Mesenchymal stem cell (in vitro differentiated cells and primary cell): ENCODE results near the gene PADI4.

ENCODE experiments used
- DNase-seq: peaks from one replicate; pipeline ENCODE4 v3.0.0-alpha.2; 2013
- H2AFZ ChIP-seq: one replicate; pipeline ENCODE4 v1.6.1; 2013; ENCODE audit warnings: low read depth, mild to moderate bottlenecking, control low read depth, inconsistent platforms, low read length, moderate library complexity
- H2AK5ac ChIP-seq: 2 replicates; pipeline ENCODE4 v1.6.1; 2013; ENCODE audit warnings: low read length, moderate library complexity, mild to moderate bottlenecking, inconsistent platforms; ENCODE audit not compliant: severe bottlenecking
- H2BK120ac ChIP-seq: one replicate; pipeline ENCODE4 v1.6.1; 2013; ENCODE audit warnings: low read depth, mild to moderate bottlenecking, inconsistent platforms, low read length, moderate library complexity
- H2BK12ac ChIP-seq, 2 experiments: one replicate each; pipeline ENCODE4 v1.6.1; 2013; ENCODE audit warnings: inconsistent platforms in 2 of 2, low read length in 2 of 2, mild to moderate bottlenecking in 2 of 2, moderate library complexity in 2 of 2, control low read depth in 1 of 2
- H2BK15ac ChIP-seq: one replicate; pipeline ENCODE4 v1.6.1; 2013; ENCODE audit warnings: mild to moderate bottlenecking, low read depth, inconsistent platforms; ENCODE audit not compliant: poor library complexity, severe bottlenecking
- H2BK5ac ChIP-seq: 2 replicates; pipeline ENCODE4 v1.6.1; 2013; ENCODE audit warnings: low read depth, mild to moderate bottlenecking, low read length, control low read depth, inconsistent platforms; ENCODE audit not compliant: poor library complexity, severe bottlenecking
- H3K14ac ChIP-seq, 2 experiments: one replicate each; pipeline ENCODE4 v1.6.1; 2013; ENCODE audit warnings: inconsistent platforms in 2 of 2, low read length in 2 of 2, control low read depth in 1 of 2, mild to moderate bottlenecking in 1 of 2, moderate library complexity in 1 of 2
- H3K18ac ChIP-seq, 2 experiments: one replicate each; pipeline ENCODE4 v1.6.1; 2013; ENCODE audit warnings: inconsistent platforms in 2 of 2, low read length in 2 of 2, control low read depth in 1 of 2, low read depth in 1 of 2, mild to moderate bottlenecking in 1 of 2
- H3K23ac ChIP-seq, 2 experiments: one replicate each; pipeline ENCODE4 v1.6.1; 2013; ENCODE audit warnings: inconsistent platforms in 2 of 2, low read length in 2 of 2, mild to moderate bottlenecking in 2 of 2, moderate library complexity in 2 of 2, control low read depth in 1 of 2
- H3K27ac ChIP-seq: 2 replicates; pipeline ENCODE4 v1.5.1; 2013; ENCODE audit warnings: mild to moderate bottlenecking, moderate library complexity, low read length, control low read depth, inconsistent platforms; ENCODE audit not compliant: poor library complexity, severe bottlenecking
- H3K27me3 ChIP-seq, 2 experiments: 2 replicates each; pipeline versions ENCODE4 v1.6.1 to v1.7.0; 2013; ENCODE audit warnings: low read length in 2 of 2, mild to moderate bottlenecking in 2 of 2, moderate library complexity in 2 of 2, control low read depth in 1 of 2, inconsistent platforms in 1 of 2; ENCODE audit not compliant: control insufficient read depth in 1 of 2, insufficient read depth in 1 of 2
- H3K36me3 ChIP-seq, 2 experiments: 2 replicates each; pipeline versions ENCODE4 v1.6.1 to v1.7.0; 2013; ENCODE audit warnings: low read length in 2 of 2, control low read depth in 1 of 2, inconsistent platforms in 1 of 2, low read depth in 1 of 2, mild to moderate bottlenecking in 1 of 2; ENCODE audit not compliant: insufficient read depth in 2 of 2, control insufficient read depth in 1 of 2
- H3K4ac ChIP-seq, 2 experiments: one replicate each; pipeline ENCODE4 v1.6.1; 2013; ENCODE audit warnings: inconsistent platforms in 2 of 2, low read length in 2 of 2, mild to moderate bottlenecking in 2 of 2, moderate library complexity in 2 of 2, control low read depth in 1 of 2, low read depth in 1 of 2
- H3K4me1 ChIP-seq: 2 replicates; pipeline ENCODE4 v1.6.1; 2013; ENCODE audit warnings: low read depth, low read length, control low read depth; ENCODE audit not compliant: control insufficient read depth, insufficient read depth
- H3K4me2 ChIP-seq: 2 replicates; pipeline ENCODE4 v1.6.1; 2013; ENCODE audit warnings: low read length, mild to moderate bottlenecking, inconsistent platforms; ENCODE audit not compliant: poor library complexity, severe bottlenecking
- H3K4me3 ChIP-seq, 2 experiments: 2 replicates each; pipeline versions ENCODE4 v1.5.1 to v1.7.0; 2013; ENCODE audit warnings: low read length in 2 of 2, mild to moderate bottlenecking in 2 of 2, control low read depth in 1 of 2, low read depth in 1 of 2; ENCODE audit not compliant: insufficient read depth in 1 of 2
- H3K79me1 ChIP-seq: replicated peaks from 2 replicates; pipeline ENCODE4 v1.6.1; 2013; ENCODE audit warnings: mild to moderate bottlenecking, control low read depth, low read length, inconsistent platforms; ENCODE audit not compliant: poor library complexity, severe bottlenecking
- H3K9ac ChIP-seq: 2 replicates; pipeline ENCODE4 v1.7.0; 2013; ENCODE audit warnings: mild to moderate bottlenecking, low read length, moderate library complexity
- H3K9me3 ChIP-seq: 2 replicates; pipeline ENCODE4 v1.7.0; 2013; ENCODE audit warnings: mild to moderate bottlenecking, low read length; ENCODE audit not compliant: control insufficient read depth
- H4K8ac ChIP-seq: one replicate; pipeline ENCODE4 v1.6.1; 2013; ENCODE audit warnings: inconsistent platforms, mild to moderate bottlenecking, low read length, moderate library complexity
- H4K91ac ChIP-seq: one replicate; pipeline ENCODE4 v1.6.1; 2013; ENCODE audit warnings: mild to moderate bottlenecking, low read length, inconsistent platforms
- WGBS: methylation state at CpG from one replicate; pipeline ENCODE4 v1.1.7; 2013; ENCODE audit warnings: mixed read lengths; 5-methylcytosine and 5-hydroxymethylcytosine counted together

Gene PADI4

GRCh38 chr1:17265950-17266349, 42.0 kb upstream of the PADI4 start:
- Histone ChIP-seq H2AK5ac (no peak overlapping the region), H2AFZ (no peak overlapping the region), H3K27ac (no peak overlapping the region), H4K91ac (no peak overlapping the region), H3K23ac (no peak overlapping the region), H3K14ac (no peak overlapping the region), H3K4ac (no peak overlapping the region), H3K4me1 (no peaks in the 10 kb centered on the region), H3K9me3 (peaks cover 3% of the 10 kb centered on the region), H3K36me3 (no peaks in the 10 kb centered on the region), H2BK5ac (no peak overlapping the region), H3K4me2 (no peak overlapping the region), H3K4me3 (no peak overlapping the region), H2BK12ac (no peak overlapping the region), H3K27me3 (peaks cover 0 to 46% of the 10 kb centered on the region in 2 experiments), H3K18ac (no peak overlapping the region), H3K9ac (no peak overlapping the region), H2BK15ac (no peak overlapping the region), H4K8ac (no peak overlapping the region), H3K79me1 (no peaks in the 10 kb centered on the region), H2BK120ac (no peak overlapping the region)
- 93% methylated on average over 4 of the region's 4 CpGs for WGBS
- DNase-seq, result no peak

GRCh38 chr1:17270891-17271765, 36.9 kb upstream of the PADI4 start:
- H3K4me2 ChIP-seq, result no peak overlapping the region
- H4K8ac ChIP-seq, result no peak overlapping the region
- H3K4me3 ChIP-seq, result no peak overlapping the region
- peaks cover 0 to 62% of the 10 kb centered on the region in 2 experiments for H3K27me3 ChIP-seq
- H3K14ac ChIP-seq, result no peak overlapping the region
- DNase-seq, result no peak
- H2BK120ac ChIP-seq, result no peak overlapping the region
- no peak overlapping the region for H2AFZ ChIP-seq
- H2AK5ac ChIP-seq, result no peak overlapping the region
- H3K9me3 ChIP-seq, result no peaks in the 10 kb centered on the region
- H3K4ac ChIP-seq, result no peak overlapping the region
- no peak overlapping the region for H3K18ac ChIP-seq
- H2BK5ac ChIP-seq, result no peak overlapping the region
- no peak overlapping the region for H3K23ac ChIP-seq
- H3K36me3 ChIP-seq, result no peaks in the 10 kb centered on the region
- H4K91ac ChIP-seq, result no peak overlapping the region
- no peak overlapping the region for H3K27ac ChIP-seq
- no peaks in the 10 kb centered on the region for H3K79me1 ChIP-seq
- peaks cover 6% of the 10 kb centered on the region for H3K4me1 ChIP-seq
- no peak overlapping the region for H2BK15ac ChIP-seq
- 93% methylated on average over 21 of the region's 23 CpGs for WGBS
- H3K9ac ChIP-seq, result no peak overlapping the region
- H2BK12ac ChIP-seq, result no peak overlapping the region

GRCh38 chr1:17272066-17272465, 35.9 kb upstream of the PADI4 start:
- H2BK15ac ChIP-seq, result no peak overlapping the region
- WGBS, result 78% methylated on average over 5 of the region's 6 CpGs

GRCh38 chr1:17272646-17273045, 35.4 kb upstream of the PADI4 start:
- 82% methylated on average over 4 of the region's 4 CpGs for WGBS
- Histone ChIP-seq H3K9me3 (no peaks in the 10 kb centered on the region), H3K9ac (no peak overlapping the region), H2BK120ac (no peak overlapping the region), H4K8ac (no peak overlapping the region), H3K79me1 (no peaks in the 10 kb centered on the region), H3K4ac (no peak overlapping the region), H3K27ac (no peak overlapping the region), H3K4me3 (no peak overlapping the region), H3K23ac (no peak overlapping the region), H3K36me3 (no peaks in the 10 kb centered on the region), H2BK15ac (no peak overlapping the region), H2AFZ (no peak overlapping the region), H3K14ac (no peak overlapping the region), H3K4me2 (no peak overlapping the region), H2AK5ac (no peak overlapping the region), H3K4me1 (peaks cover 10% of the 10 kb centered on the region), H4K91ac (no peak overlapping the region), H3K18ac (no peak overlapping the region), H2BK5ac (no peak overlapping the region), H2BK12ac (no peak overlapping the region), H3K27me3 (peaks cover 0 to 58% of the 10 kb centered on the region in 2 experiments)
- no peak for DNase-seq

More at GRCh38 chr1:17272066-17272465, 35.9 kb upstream of the PADI4 start:
- H3K4me3 ChIP-seq, result no peak overlapping the region
- no peak for DNase-seq
- no peak overlapping the region for H4K8ac ChIP-seq
- H3K14ac ChIP-seq, result no peak overlapping the region
- H2AFZ ChIP-seq, result no peak overlapping the region
- H2BK5ac ChIP-seq, result no peak overlapping the region
- H3K9me3 ChIP-seq, result no peaks in the 10 kb centered on the region
- no peak overlapping the region for H3K4me2 ChIP-seq
- no peak overlapping the region for H4K91ac ChIP-seq
- H3K27ac ChIP-seq, result no peak overlapping the region
- H3K18ac ChIP-seq, result no peak overlapping the region
- H3K27me3 ChIP-seq, result peaks cover 0 to 60% of the 10 kb centered on the region in 2 experiments
- no peak overlapping the region for H3K23ac ChIP-seq
- H2BK12ac ChIP-seq, result no peak overlapping the region
- no peak overlapping the region for H3K4ac ChIP-seq
- no peak overlapping the region for H2BK120ac ChIP-seq
- H3K79me1 ChIP-seq, result no peaks in the 10 kb centered on the region
- no peak overlapping the region for H3K9ac ChIP-seq
- peaks cover 9% of the 10 kb centered on the region for H3K4me1 ChIP-seq
- no peaks in the 10 kb centered on the region for H3K36me3 ChIP-seq
- H2AK5ac ChIP-seq, result no peak overlapping the region
